SKM-1 treated with dmso at 0.1 percent for 144 hours (cell line): ENCODE measurements around the gene AK9.

Experiments used
- DNase-seq: peaks from one replicate; lab custom pipeline; 2025; ENCODE audit not compliant: unreplicated experiment; lab: John Stamatoyannopoulos, UW

Gene AK9

GRCh38 chr6:109485266-109485935, 205.6 kb downstream of the AK9 start:
- DNase-seq: no peak

- no peak for DNase-seq
These were observed 206.9 kb downstream of the AK9 start for GRCh38 chr6:109484122-109484521.

GRCh38 chr6:109483735-109484057, 207.3 kb downstream of the AK9 start:
- DNase-seq: no peak

GRCh38 chr6:109482905-109483734, 207.9 kb downstream of the AK9 start, which contains the start of gene ZBTB24:
Gene ZBTB24, minus strand, starts transcription at chr6:109483219. Its CDS starts 1,193 bp downstream, at chr6:109482026.
- DNase-seq: peak; percentile 87

- no peak for DNase-seq
These were observed 210.0 kb downstream of the AK9 start for GRCh38 chr6:109480993-109481480.

- DNase-seq: no peak
These were observed 212.0 kb downstream of the AK9 start for GRCh38 chr6:109478841-109479624.

GRCh38 chr6:109478222-109478805, 212.7 kb downstream of the AK9 start:
- no peak for DNase-seq

GRCh38 chr6:109477725-109478124, 213.3 kb downstream of the AK9 start:
- no peak for DNase-seq

GRCh38 chr6:109477184-109477583, 213.8 kb downstream of the AK9 start:
- DNase-seq: no peak

GRCh38 chr6:109475625-109476024, 215.4 kb downstream of the AK9 start:
- no peak for DNase-seq

- DNase-seq: no peak
These were observed 216.0 kb downstream of the AK9 start for GRCh38 chr6:109474995-109475394.

GRCh38 chr6:109473120-109473519, 217.9 kb downstream of the AK9 start:
- DNase-seq: no peak

- DNase-seq: no peak
These were observed 218.6 kb downstream of the AK9 start for GRCh38 chr6:109472132-109472995.

GRCh38 chr6:109471105-109471810, 219.7 kb downstream of the AK9 start:
- no peak for DNase-seq

GRCh38 chr6:109469591-109470189, 221.3 kb downstream of the AK9 start:
- DNase-seq: no peak

- no peak for DNase-seq
These were observed 223.3 kb downstream of the AK9 start for GRCh38 chr6:109467696-109468095.

GRCh38 chr6:109466212-109466923, 224.6 kb downstream of the AK9 start:
- no peak for DNase-seq

GRCh38 chr6:109465772-109466171, 225.2 kb downstream of the AK9 start:
- DNase-seq: no peak
